Measurements from ENCODE around the gene GRIP2.

Gene GRIP2

DNA sequence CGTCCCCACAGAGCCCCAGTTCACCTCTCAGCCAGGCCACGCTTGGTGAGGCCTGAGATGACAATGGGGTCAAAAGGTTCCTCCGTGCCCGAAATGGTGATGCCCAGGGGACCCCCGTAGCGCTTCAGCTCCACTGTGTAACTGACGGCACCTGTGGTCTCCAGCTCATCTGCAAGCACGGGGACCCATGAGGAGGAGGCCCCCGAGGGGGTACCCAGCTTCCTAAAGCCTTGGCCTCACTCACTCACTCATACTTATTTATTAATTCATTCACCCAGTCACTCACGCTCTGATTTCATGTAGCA, 30.4 kb downstream of the GRIP2 start:
- Histone ChIP-seq H3K27me3 (no peaks in the 10 kb centered on the region), H3K9me3 (no peaks in the 10 kb centered on the region), H3K36me3 (no peaks in the 10 kb centered on the region), H3K4me3 (ENCODE audit: low read depth, low read length) (no peak overlapping the region), H3K4me1 (no peaks in the 10 kb centered on the region)
- TF ChIP-seq, protein P1, sequence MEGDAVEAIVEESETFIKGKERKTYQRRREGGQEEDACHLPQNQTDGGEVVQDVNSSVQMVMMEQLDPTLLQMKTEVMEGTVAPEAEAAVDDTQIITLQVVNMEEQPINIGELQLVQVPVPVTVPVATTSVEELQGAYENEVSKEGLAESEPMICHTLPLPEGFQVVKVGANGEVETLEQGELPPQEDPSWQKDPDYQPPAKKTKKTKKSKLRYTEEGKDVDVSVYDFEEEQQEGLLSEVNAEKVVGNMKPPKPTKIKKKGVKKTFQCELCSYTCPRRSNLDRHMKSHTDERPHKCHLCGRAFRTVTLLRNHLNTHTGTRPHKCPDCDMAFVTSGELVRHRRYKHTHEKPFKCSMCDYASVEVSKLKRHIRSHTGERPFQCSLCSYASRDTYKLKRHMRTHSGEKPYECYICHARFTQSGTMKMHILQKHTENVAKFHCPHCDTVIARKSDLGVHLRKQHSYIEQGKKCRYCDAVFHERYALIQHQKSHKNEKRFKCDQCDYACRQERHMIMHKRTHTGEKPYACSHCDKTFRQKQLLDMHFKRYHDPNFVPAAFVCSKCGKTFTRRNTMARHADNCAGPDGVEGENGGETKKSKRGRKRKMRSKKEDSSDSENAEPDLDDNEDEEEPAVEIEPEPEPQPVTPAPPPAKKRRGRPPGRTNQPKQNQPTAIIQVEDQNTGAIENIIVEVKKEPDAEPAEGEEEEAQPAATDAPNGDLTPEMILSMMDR (IDR thresholded peaks at IDR 0.05; ENCODE audit: low read depth, low read length): no peak
- no peak for DNase-seq

DNA sequence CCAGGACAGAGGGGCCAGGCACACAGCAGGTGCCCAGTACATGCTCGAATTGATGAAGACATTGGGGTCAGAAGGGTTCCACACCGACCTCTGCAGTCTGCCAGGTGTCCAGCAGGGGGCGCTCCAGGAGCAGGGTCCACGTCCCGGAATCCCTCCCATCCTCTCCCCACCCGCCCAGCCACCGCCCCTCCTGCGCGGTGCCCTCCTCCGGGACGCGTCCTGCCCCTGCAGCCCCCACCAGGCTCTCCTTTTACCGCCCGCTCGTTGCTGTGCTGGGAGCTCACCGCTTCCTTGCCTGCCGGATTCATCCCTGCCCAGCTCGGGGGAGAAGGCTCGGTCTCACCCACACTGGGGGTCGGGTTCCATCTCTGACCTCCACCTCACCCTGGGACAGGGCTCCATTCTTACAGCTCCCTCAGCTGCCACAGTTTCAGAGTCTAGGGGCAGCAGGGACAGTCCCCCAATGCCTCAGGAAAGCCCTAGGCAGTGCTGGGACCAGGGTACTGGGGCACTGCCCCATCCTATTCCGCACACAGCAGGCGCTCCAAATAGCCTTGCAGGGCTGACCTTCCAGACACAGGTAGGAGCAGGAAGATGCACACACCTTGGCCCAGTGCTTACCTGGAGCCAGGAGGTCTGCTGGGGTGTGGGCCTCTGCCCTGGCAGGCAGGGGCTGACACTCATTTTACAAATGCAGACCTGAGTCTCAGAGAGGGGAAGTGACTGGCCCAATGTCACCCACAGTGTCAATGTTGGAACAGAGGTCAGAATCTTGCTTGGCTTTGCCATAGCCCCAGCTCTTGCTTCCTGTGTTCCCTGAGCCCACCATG, 31.0 kb downstream of the GRIP2 start:
- peak; percentile 71 for DNase-seq
- no peaks in the 10 kb centered on the region for H3K27me3 ChIP-seq
- no peaks in the 10 kb centered on the region for H3K9me3 ChIP-seq
- no peaks in the 10 kb centered on the region for H3K4me1 ChIP-seq
- TF ChIP-seq, protein P1 (IDR thresholded peaks at IDR 0.05; ENCODE audit: low read depth, low read length): peak; percentile 62
- no peak overlapping the region for H3K4me3 ChIP-seq (ENCODE audit: low read depth, low read length)
- no peaks in the 10 kb centered on the region for H3K36me3 ChIP-seq

DNA sequence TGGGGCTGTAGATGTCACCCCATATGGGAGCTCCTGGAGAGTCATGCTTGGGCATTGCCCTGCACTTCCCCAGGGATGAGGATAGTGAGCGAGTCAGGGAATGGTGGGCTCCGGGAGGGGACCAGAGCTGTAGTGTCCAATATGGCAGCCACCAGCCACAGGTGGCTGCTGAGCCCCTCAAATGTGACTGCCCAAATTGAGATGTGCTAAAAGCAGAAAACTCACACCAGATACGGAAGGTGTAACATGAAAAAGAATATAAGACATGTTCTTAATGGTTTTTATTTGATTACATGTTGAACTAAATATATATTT, 31.7 kb downstream of the GRIP2 start:
- Histone ChIP-seq H3K9me3 (no peaks in the 10 kb centered on the region), H3K36me3 (no peaks in the 10 kb centered on the region), H3K4me3 (ENCODE audit: low read depth, low read length) (no peak overlapping the region), H3K27me3 (no peaks in the 10 kb centered on the region), H3K4me1 (no peaks in the 10 kb centered on the region)
- no peak for DNase-seq
- TF ChIP-seq, protein P1 (IDR thresholded peaks at IDR 0.05; ENCODE audit: low read depth, low read length): no peak

DNA sequence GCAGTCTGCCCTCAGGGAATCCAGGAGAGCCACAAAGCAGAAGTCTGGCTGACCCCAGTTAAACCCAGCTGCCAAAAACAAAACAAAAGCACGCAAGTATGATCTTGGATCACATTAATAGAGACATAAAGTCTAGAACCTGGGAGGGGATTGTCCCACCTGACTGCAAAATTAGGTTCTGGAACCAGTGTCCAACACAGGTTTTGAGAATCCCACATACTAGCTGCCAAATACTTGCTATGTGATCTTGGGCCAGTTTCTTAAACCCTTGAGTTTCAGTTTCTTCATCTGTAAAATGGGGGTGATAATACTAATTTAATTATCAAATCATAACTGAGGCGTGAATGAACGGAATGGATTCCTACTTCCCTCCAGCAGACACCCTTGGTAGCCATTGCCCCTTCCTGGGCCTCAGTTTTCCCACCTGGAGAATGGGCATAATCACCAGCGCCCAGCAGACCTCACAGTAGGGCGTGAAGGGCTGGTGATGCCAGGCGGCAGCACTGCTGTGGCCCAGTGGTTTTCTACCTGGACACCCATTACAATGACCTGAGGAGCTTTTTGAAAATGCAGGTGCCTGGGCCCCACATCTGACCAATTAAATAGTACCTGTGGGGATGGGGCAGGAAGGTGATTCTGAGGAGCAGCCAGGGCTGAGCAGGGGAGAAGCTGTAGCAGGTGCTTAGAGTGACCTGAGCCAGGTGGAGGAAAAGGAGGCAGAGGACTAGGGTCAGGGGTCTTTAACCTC, 32.2 kb downstream of the GRIP2 start:
- no peaks in the 10 kb centered on the region for H3K27me3 ChIP-seq
- H3K9me3 ChIP-seq: no peaks in the 10 kb centered on the region
- no peaks in the 10 kb centered on the region for H3K36me3 ChIP-seq
- TF ChIP-seq, protein P1 (IDR thresholded peaks at IDR 0.05; ENCODE audit: low read depth, low read length): no peak
- no peak for DNase-seq
- no peak overlapping the region for H3K4me3 ChIP-seq (ENCODE audit: low read depth, low read length)
- no peaks in the 10 kb centered on the region for H3K4me1 ChIP-seq

DNA sequence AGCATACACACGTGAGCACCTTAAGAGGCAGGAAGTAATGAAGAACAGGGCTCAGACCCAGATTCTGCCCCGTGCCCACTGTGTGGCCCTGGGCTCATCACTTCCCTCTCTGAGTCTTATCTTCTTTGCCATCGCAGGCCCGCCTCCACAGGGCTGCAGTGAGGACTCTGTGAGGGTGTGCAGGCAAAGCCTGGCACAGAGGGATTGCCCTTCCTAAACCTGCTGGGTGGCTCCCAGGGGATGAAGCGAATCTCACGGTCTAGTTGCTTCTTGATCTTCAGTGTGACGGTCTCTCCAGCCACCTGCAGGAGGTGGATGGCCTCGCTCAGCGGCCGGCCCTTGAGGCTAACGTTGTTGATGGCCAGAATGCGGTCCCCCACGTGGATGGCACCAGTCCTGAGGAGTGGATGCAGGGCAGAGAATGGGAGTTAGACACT, 32.8 kb downstream of the GRIP2 start:
- H3K4me3 ChIP-seq (ENCODE audit: low read depth, low read length): no peak overlapping the region
- no peaks in the 10 kb centered on the region for H3K4me1 ChIP-seq
- no peaks in the 10 kb centered on the region for H3K36me3 ChIP-seq
- DNase-seq: no peak
- TF ChIP-seq, protein P1 (IDR thresholded peaks at IDR 0.05; ENCODE audit: low read depth, low read length): no peak
- no peaks in the 10 kb centered on the region for H3K9me3 ChIP-seq
- H3K27me3 ChIP-seq: no peaks in the 10 kb centered on the region
